Trophoblast cell (in vitro differentiated cells and primary cell): ENCODE data around the gene SPAG5.

ENCODE experiments used
- DNase-seq, 2 donors: peaks; one replicate each; pipeline ENCODE4 v3.0.0-alpha.2; 2016
- H2AFZ ChIP-seq: 2 replicates; pipeline ENCODE4 v1.6.1; 2013; ENCODE audit warnings: low read length, moderate library complexity, mild to moderate bottlenecking; ENCODE audit not compliant: insufficient read depth, poor library complexity
- H2AK5ac ChIP-seq: 2 replicates; pipeline ENCODE4 v1.6.1; 2013; ENCODE audit warnings: mild to moderate bottlenecking, low read length
- H2BK120ac ChIP-seq: 2 replicates; pipeline ENCODE4 v1.6.1; 2013; ENCODE audit warnings: low read length, mild to moderate bottlenecking, moderate library complexity; ENCODE audit not compliant: insufficient read depth, poor library complexity
- H2BK12ac ChIP-seq: 2 replicates; pipeline ENCODE4 v1.6.1; 2013; ENCODE audit warnings: mild to moderate bottlenecking, low read length, moderate library complexity
- H2BK5ac ChIP-seq: 2 replicates; pipeline ENCODE4 v1.6.1; 2013; ENCODE audit warnings: low read length, low read depth, moderate library complexity, mild to moderate bottlenecking; ENCODE audit not compliant: poor library complexity
- H3K14ac ChIP-seq: 2 replicates; pipeline ENCODE4 v1.6.1; 2013; ENCODE audit warnings: mild to moderate bottlenecking, low read length
- H3K18ac ChIP-seq: 2 replicates; pipeline ENCODE4 v1.6.1; 2013; ENCODE audit warnings: mild to moderate bottlenecking, low read length
- H3K23ac ChIP-seq: 2 replicates; pipeline ENCODE4 v1.6.1; 2013; ENCODE audit warnings: low read length
- H3K27ac ChIP-seq: 2 replicates; pipeline ENCODE4 v1.5.1; 2013; ENCODE audit warnings: low read depth, mild to moderate bottlenecking, inconsistent platforms, low read length, moderate library complexity
- H3K27me3 ChIP-seq: 2 replicates; pipeline ENCODE4 v1.6.1; 2013; ENCODE audit warnings: inconsistent platforms, mild to moderate bottlenecking, low read length, moderate library complexity; ENCODE audit not compliant: insufficient read depth
- H3K36me3 ChIP-seq, 2 experiments: 1 replicate in 1 of 2; 2 replicates in 1 of 2; pipeline ENCODE4 v1.6.1; 2013; ENCODE audit warnings: low read length in 2 of 2, mild to moderate bottlenecking in 2 of 2, moderate library complexity in 1 of 2; ENCODE audit not compliant: insufficient read depth in 2 of 2, control insufficient read depth in 1 of 2
- H3K4ac ChIP-seq: 2 replicates; pipeline ENCODE4 v1.6.1; 2013; ENCODE audit warnings: low read depth, mild to moderate bottlenecking, low read length, moderate library complexity
- H3K4me1 ChIP-seq, 2 experiments: 1 replicate in 1 of 2; 2 replicates in 1 of 2; pipeline ENCODE4 v1.6.1; 2013; ENCODE audit warnings: low read length in 2 of 2, mild to moderate bottlenecking in 2 of 2, moderate library complexity in 1 of 2; ENCODE audit not compliant: insufficient read depth in 2 of 2, control insufficient read depth in 1 of 2
- H3K4me2 ChIP-seq: 2 replicates; pipeline ENCODE4 v1.6.1; 2013; ENCODE audit warnings: inconsistent platforms, mild to moderate bottlenecking, low read length, moderate library complexity
- H3K4me3 ChIP-seq: 2 replicates; pipeline ENCODE4 v1.5.1; 2013; ENCODE audit warnings: mild to moderate bottlenecking, low read depth, low read length, inconsistent platforms
- H3K79me1 ChIP-seq: one replicate; pipeline ENCODE4 v1.6.1; 2013; ENCODE audit warnings: low read length
- H3K79me2 ChIP-seq: 2 replicates; pipeline ENCODE4 v1.6.1; 2013; ENCODE audit warnings: low read length, mild to moderate bottlenecking; ENCODE audit not compliant: control insufficient read depth, insufficient read depth, poor library complexity
- H3K9ac ChIP-seq: 2 replicates; pipeline ENCODE4 v1.6.1; 2013; ENCODE audit warnings: mild to moderate bottlenecking, low read length
- H3K9me3 ChIP-seq: 2 replicates; pipeline ENCODE4 v1.6.1; 2013; ENCODE audit warnings: low read depth, mild to moderate bottlenecking, control low read depth, inconsistent platforms, low read length; ENCODE audit not compliant: insufficient read depth
- H4K12ac ChIP-seq: 2 replicates; pipeline ENCODE4 v1.6.1; 2013; ENCODE audit warnings: low read depth, mild to moderate bottlenecking, low read length, moderate library complexity
- H4K8ac ChIP-seq: 2 replicates; pipeline ENCODE4 v1.6.1; 2013; ENCODE audit warnings: low read depth, mild to moderate bottlenecking, low read length, moderate library complexity
- H4K91ac ChIP-seq: one replicate; pipeline ENCODE4 v1.6.1; 2013; ENCODE audit warnings: low read depth, mild to moderate bottlenecking, low read length, moderate library complexity
- WGBS: extraction: QIAGEN DNeasy Blood & Tissue Kit; methylation state at CpG from one replicate; pipeline ENCODE4 v1.1.7; 2013; ENCODE audit warnings: missing lambda C conversion rate; ENCODE audit not compliant: insufficient read length, insufficient coverage; ENCODE audit errors: extremely low coverage; 5-methylcytosine and 5-hydroxymethylcytosine counted together

Gene SPAG5

GRCh38 chr17:28620010-28620409, 21.2 kb upstream of the SPAG5 start:
- Histone ChIP-seq H2BK12ac (no peak overlapping the region), H2AK5ac (no peak overlapping the region), H3K9me3 (no peaks in the 10 kb centered on the region), H3K9ac (no peak overlapping the region), H3K79me1 (no peaks in the 10 kb centered on the region), H4K8ac (no peak overlapping the region), H3K36me3 (peaks cover 42 to 79% of the 10 kb centered on the region in 2 experiments), H3K79me2 (no peaks in the 10 kb centered on the region), H3K23ac (no peak overlapping the region), H3K27me3 (no peaks in the 10 kb centered on the region), H3K4me2 (no peak overlapping the region), H3K4me1 (no peaks in the 10 kb centered on the region), H3K4ac (no peak overlapping the region), H3K4me3 (no peak overlapping the region), H3K14ac (no peak overlapping the region), H4K91ac (no peak overlapping the region), H2AFZ (no peak overlapping the region), H2BK5ac (no peak overlapping the region), H3K18ac (no peak overlapping the region), H4K12ac (no peak overlapping the region), H2BK120ac (no peak overlapping the region), H3K27ac (no peak overlapping the region)
- WGBS, result no CpG with 5 or more reads among the region's 2 CpGs
- no peak for DNase-seq

GRCh38 chr17:28618464-28618863, 19.6 kb upstream of the SPAG5 start:
- H3K27ac ChIP-seq, result no peak overlapping the region
- no peak overlapping the region for H4K12ac ChIP-seq
- H2AFZ ChIP-seq, result no peak overlapping the region
- no peak overlapping the region for H3K4me3 ChIP-seq
- H3K14ac ChIP-seq, result no peak overlapping the region
- H3K4ac ChIP-seq, result no peak overlapping the region
- no peak overlapping the region for H3K9ac ChIP-seq
- no peak overlapping the region for H3K18ac ChIP-seq
- no peaks in the 10 kb centered on the region for H3K4me1 ChIP-seq
- no peak overlapping the region for H4K91ac ChIP-seq
- H2BK12ac ChIP-seq, result no peak overlapping the region
- H3K4me2 ChIP-seq, result no peak overlapping the region
- no peak for DNase-seq
- no CpG with 5 or more reads among the region's 3 CpGs for WGBS
- H3K27me3 ChIP-seq, result no peaks in the 10 kb centered on the region
- no peak overlapping the region for H2AK5ac ChIP-seq
- no peaks in the 10 kb centered on the region for H3K79me1 ChIP-seq
- no peak overlapping the region for H2BK5ac ChIP-seq
- H3K9me3 ChIP-seq, result no peaks in the 10 kb centered on the region
- H3K23ac ChIP-seq, result no peak overlapping the region
- no peak overlapping the region for H4K8ac ChIP-seq
- no peaks in the 10 kb centered on the region for H3K79me2 ChIP-seq
- peaks cover 50 to 79% of the 10 kb centered on the region in 2 experiments for H3K36me3 ChIP-seq
- no peak overlapping the region for H2BK120ac ChIP-seq

- no peaks in the 10 kb centered on the region for H3K79me1 ChIP-seq
- H3K9me3 ChIP-seq, result no peaks in the 10 kb centered on the region
- H2AFZ ChIP-seq, result no peak overlapping the region
Observed at GRCh38 chr17:28616281-28616680, 17.5 kb upstream of the SPAG5 start.

GRCh38 chr17:28615260-28615940, 16.6 kb upstream of the SPAG5 start:
- Histone ChIP-seq H3K14ac (no peak overlapping the region), H3K18ac (no peak overlapping the region), H3K27me3 (no peaks in the 10 kb centered on the region), H2AFZ (no peak overlapping the region), H3K4ac (no peak overlapping the region), H2BK120ac (no peak overlapping the region), H3K9ac (no peak overlapping the region), H3K27ac (no peak overlapping the region), H3K79me2 (no peaks in the 10 kb centered on the region), H3K4me3 (no peak overlapping the region), H2BK12ac (no peak overlapping the region), H3K23ac (no peak overlapping the region), H4K12ac (no peak overlapping the region), H2AK5ac (no peak overlapping the region), H2BK5ac (no peak overlapping the region), H3K4me1 (no peaks in the 10 kb centered on the region), H3K9me3 (no peaks in the 10 kb centered on the region), H3K36me3 (peaks cover 54 to 73% of the 10 kb centered on the region in 2 experiments), H4K8ac (no peak overlapping the region), H3K4me2 (no peak overlapping the region), H4K91ac (no peak overlapping the region), H3K79me1 (no peaks in the 10 kb centered on the region)
- no peak for DNase-seq
- WGBS, result no CpG with 5 or more reads among the region's 4 CpGs

More at GRCh38 chr17:28616281-28616680, 17.5 kb upstream of the SPAG5 start:
- no peak overlapping the region for H3K9ac ChIP-seq
- no peaks in the 10 kb centered on the region for H3K4me1 ChIP-seq
- H4K12ac ChIP-seq, result no peak overlapping the region
- H3K27ac ChIP-seq, result no peak overlapping the region
- no peak overlapping the region for H3K18ac ChIP-seq
- H3K4me3 ChIP-seq, result no peak overlapping the region
- WGBS, result no CpG with 5 or more reads among the region's 7 CpGs
- no peak overlapping the region for H4K8ac ChIP-seq
- H2BK5ac ChIP-seq, result no peak overlapping the region
- H3K4me2 ChIP-seq, result no peak overlapping the region
- H3K4ac ChIP-seq, result no peak overlapping the region
- no peaks in the 10 kb centered on the region for H3K27me3 ChIP-seq
- H3K14ac ChIP-seq, result no peak overlapping the region
- no peak overlapping the region for H2BK120ac ChIP-seq
- H2BK12ac ChIP-seq, result no peak overlapping the region
- no peak overlapping the region for H2AK5ac ChIP-seq
- no peak overlapping the region for H3K23ac ChIP-seq
- H3K36me3 ChIP-seq, result peaks cover 55 to 76% of the 10 kb centered on the region in 2 experiments
- DNase-seq, result no peak
- H3K79me2 ChIP-seq, result no peaks in the 10 kb centered on the region
- no peak overlapping the region for H4K91ac ChIP-seq
